Uterus (tissue), 4 donors: ENCODE measurements around the gene GRAP. TPM values are rescaled to one million over a fixed set of nuclear protein-coding genes. Genes with fewer than 3 reads are reported as not detected.

Experiments
- DNase-seq, 2 donors: peaks; one replicate each; pipeline ENCODE4 v3.0.0-alpha.2; 2019 to 2020
- H3K27ac ChIP-seq, 2 donors: fragments of 200-600 bp; sonication (generic); 1 replicate in 1 of 2; 2 replicates in 1 of 2; pipeline ENCODE4 v1.5.1; 2016 to 2018
- H3K27me3 ChIP-seq, 2 donors: fragments of 200-600 bp; sonication (generic); one replicate each; pipeline ENCODE4 v1.5.1; 2018 to 2019; ENCODE audit warnings: control low read depth in 1 of 2
- H3K36me3 ChIP-seq, 2 donors: fragments of 200-600 bp; sonication (generic); one replicate each; pipeline ENCODE4 v1.5.1; 2019; ENCODE audit warnings: control low read depth in 1 of 2
- H3K4me1 ChIP-seq, 2 donors: fragments of 200-600 bp; sonication (generic); one replicate each; pipeline ENCODE4 v1.5.1; 2018 to 2019; ENCODE audit warnings: control low read depth in 1 of 2
- H3K4me3 ChIP-seq, 2 donors: fragments of 200-600 bp; sonication (generic); 1 replicate in 1 of 2; 2 replicates in 1 of 2; pipeline ENCODE4 v1.5.1; 2018 to 2019; ENCODE audit warnings: mild to moderate bottlenecking in 1 of 2
- H3K9me3 ChIP-seq, 2 donors: fragments of 200-600 bp; sonication (generic); one replicate each; pipeline ENCODE4 v1.5.1; 2019; ENCODE audit warnings: control low read depth in 1 of 2
- CTCF ChIP-seq, 4 experiments: fragments of 200-600 bp in 2 of 4; fragments of 450-650 bp in 2 of 4; sonication (generic) in 2 of 4; IDR thresholded peaks; one replicate each; pipeline ENCODE4 v1.5.1; 2016 to 2019; ENCODE audit warnings: antibody characterized with exemption in 4 of 4, mild to moderate bottlenecking in 2 of 4, moderate library complexity in 1 of 4
- POLR2A ChIP-seq, 2 donors: fragments of 450-650 bp; IDR thresholded peaks; one replicate each; pipeline ENCODE4 v1.6.1; 2016; ENCODE audit warnings: antibody characterized with exemption in 2 of 2, mild to moderate bottlenecking in 1 of 2, moderate library complexity in 1 of 2
- intact Hi-C: fragments of 100-400 bp; cut with DNase I; formaldehyde crosslinking; loops from one replicate; pipeline ENCODE4 v1.15.1; 2023; ENCODE audit warnings: low total_unique reads
- total RNA-seq, 4 donors: library from RNA; depleted of rRNA in 3 of 4; stranded (reverse); fragments of >200 nt in 3 of 4; gene quantifications; one replicate each; pipeline versions ENCODE4 v1.1.0 to v1.2.4, GENCODE V29; 2014 to 2023
- donor health status: DM: yes; HTN: yes; CAD: no.

GRAP gene
- total RNA-seq, 4 donors from 2014 or later, result 8.3 to 21.2 (median 13.5) TPM

DNA sequence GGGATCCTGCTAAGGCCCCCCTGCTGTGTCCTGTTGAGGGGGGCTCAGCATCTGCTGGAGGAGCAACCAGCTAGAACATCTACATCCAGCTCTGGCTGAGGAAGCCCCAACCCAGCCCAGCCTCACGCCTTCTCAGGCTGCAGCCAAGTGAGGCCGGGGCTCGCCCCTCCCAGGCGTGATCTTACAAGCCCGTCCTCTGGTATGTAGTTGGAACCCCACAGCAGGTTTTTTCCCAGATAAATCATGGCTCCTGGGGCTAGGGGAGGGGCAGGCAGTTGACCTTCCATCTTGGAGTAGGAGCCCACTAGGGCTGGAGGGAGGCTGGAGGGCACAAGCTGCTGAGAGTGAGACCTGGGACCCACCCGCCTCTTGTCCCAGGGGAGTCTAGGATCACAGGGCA is 46.8 kb downstream of the GRAP start:
- Histone ChIP-seq H3K27me3 (no peaks in the 10 kb centered on the region), H3K36me3 (no peaks in the 10 kb centered on the region), H3K27ac (no peak overlapping the region), H3K4me1 (no peaks in the 10 kb centered on the region), H3K4me3 (no peak overlapping the region), H3K9me3 (peaks cover 0 to 8% of the 10 kb centered on the region in 2 donors)
- intact Hi-C loops, result no loop called here
- no peak for TF ChIP-seq CTCF (IDR thresholded peaks at IDR 0.05)
- no peak for TF ChIP-seq POLR2A (IDR thresholded peaks at IDR 0.05)
- DNase-seq, result no peak

DNA sequence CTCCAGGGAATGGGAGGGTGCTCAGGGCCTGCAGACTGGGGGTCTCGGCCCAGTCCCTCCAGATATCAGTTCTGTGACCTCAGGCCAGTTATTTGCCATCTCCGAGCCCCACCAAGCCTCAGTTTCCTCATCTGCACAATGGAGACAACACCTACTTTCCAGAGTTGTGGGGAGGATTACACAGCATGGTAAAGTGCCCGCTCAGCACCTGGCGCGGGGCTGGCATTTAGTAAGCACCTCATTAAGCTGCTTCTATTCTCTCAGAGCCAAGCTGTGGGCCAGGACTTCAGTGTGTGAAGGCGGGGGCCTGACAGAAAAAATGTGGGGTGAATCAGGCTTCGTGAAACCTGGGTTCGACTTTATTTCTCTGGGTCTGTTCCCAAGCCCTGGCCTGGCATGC is 47.4 kb downstream of the GRAP start:
- no peak overlapping the region for H3K4me3 ChIP-seq
- H3K27ac ChIP-seq, result no peak overlapping the region
- no peak for TF ChIP-seq CTCF (IDR thresholded peaks at IDR 0.05)
- TF ChIP-seq POLR2A (IDR thresholded peaks at IDR 0.05), result no peak
- no peaks in the 10 kb centered on the region for H3K36me3 ChIP-seq
- H3K4me1 ChIP-seq, result no peaks in the 10 kb centered on the region
- peaks cover 0 to 8% of the 10 kb centered on the region in 2 donors for H3K9me3 ChIP-seq
- no peaks in the 10 kb centered on the region for H3K27me3 ChIP-seq
- intact Hi-C loops, result no loop called here
- DNase-seq, result no peak

- peaks cover 0 to 8% of the 10 kb centered on the region in 2 donors for H3K9me3 ChIP-seq
- intact Hi-C loops, result no loop called here
Measured at GRCh38 chr17:18997650-18998196, 49.0 kb downstream of the GRAP start.

GRCh38 chr17:18996458-18996857 is 50.3 kb downstream of the GRAP start:
- Histone ChIP-seq H3K9me3 (peaks cover 0 to 8% of the 10 kb centered on the region in 2 donors), H3K27ac (no peak overlapping the region), H3K4me1 (no peaks in the 10 kb centered on the region), H3K27me3 (no peaks in the 10 kb centered on the region), H3K36me3 (no peaks in the 10 kb centered on the region), H3K4me3 (no peak overlapping the region)
- intact Hi-C loops, result no loop called here
- no peak for DNase-seq
- TF ChIP-seq POLR2A (IDR thresholded peaks at IDR 0.05) (no peak), CTCF (IDR thresholded peaks at IDR 0.05) (no peak)

More at GRCh38 chr17:18997650-18998196, 49.0 kb downstream of the GRAP start:
- H3K4me3 ChIP-seq, result no peak overlapping the region
- no peaks in the 10 kb centered on the region for H3K4me1 ChIP-seq
- no peaks in the 10 kb centered on the region for H3K36me3 ChIP-seq
- no peak overlapping the region for H3K27ac ChIP-seq
- TF ChIP-seq CTCF (IDR thresholded peaks at IDR 0.05) (no peak), POLR2A (IDR thresholded peaks at IDR 0.05) (no peak)
- DNase-seq, result no peak
- no peaks in the 10 kb centered on the region for H3K27me3 ChIP-seq

- no peaks in the 10 kb centered on the region for H3K4me1 ChIP-seq
- DNase-seq, result no peak
- no peaks in the 10 kb centered on the region for H3K27me3 ChIP-seq
- no peak overlapping the region for H3K27ac ChIP-seq
- H3K36me3 ChIP-seq, result no peaks in the 10 kb centered on the region
- intact Hi-C loops, result no loop called here
- no peak overlapping the region for H3K4me3 ChIP-seq
- TF ChIP-seq CTCF (IDR thresholded peaks at IDR 0.05) (no peak), POLR2A (IDR thresholded peaks at IDR 0.05) (no peak)
- peaks cover 0 to 8% of the 10 kb centered on the region in 2 donors for H3K9me3 ChIP-seq
Measured at GRCh38 chr17:18995220-18995619, 51.5 kb downstream of the GRAP start.
